A673 (cell line): ENCODE results near the gene FBXO42. TPM values are rescaled to one million over a fixed set of nuclear protein-coding genes. Genes with fewer than 3 reads are reported as not detected.
"Not testable (repeated sequence)": the region's sequence is repeated elsewhere in the genome, so short reads cannot be mapped to it uniquely, and the experiment has no call there.

Source experiments
- BruUV-seq: library from RNA; stranded (reverse); fragments of 400-500 nt; replicated peaks from 2 replicates; lab custom pipeline; 2021; lab: Mats Ljungman, UMichigan
- CTCF ChIA-PET: fragments of 300-600 bp; sonication (Branson Sonifier 250); formaldehyde crosslinking; loops from one replicate; lab custom pipeline; 2022; ENCODE audit warnings: antibody characterized with exemption; lab: Charles Lee
- POLR2A ChIA-PET: fragments of 300-600 bp; sonication (Branson Sonifier 250); formaldehyde crosslinking; loops from one replicate; lab custom pipeline; 2022; ENCODE audit warnings: antibody characterized with exemption; ENCODE audit not compliant: low non-redundant PET; lab: Charles Lee
- DNase-seq: peaks from one replicate; pipeline ENCODE4 v3.0.0-alpha.2; 2015; ENCODE audit warnings: low spot score
- H3K27ac ChIP-seq: fragments of 200-600 bp; sonication (generic); 2 replicates; pipeline ENCODE4 v1.5.1; 2016; ENCODE audit warnings: mixed run types, low read depth, mild to moderate bottlenecking, mixed read lengths, antibody characterized with exemption, low read length; ENCODE audit not compliant: poor library complexity, severe bottlenecking
- H3K27me3 ChIP-seq: fragments of 200-600 bp; sonication (generic); replicated peaks from 2 replicates; pipeline ENCODE4 v1.6.1; 2017; ENCODE audit warnings: mixed run types, low read depth, mild to moderate bottlenecking, mixed read lengths, antibody characterized with exemption, low read length; ENCODE audit not compliant: insufficient read depth, poor library complexity
- H3K36me3 ChIP-seq: fragments of 200-600 bp; sonication (generic); 2 replicates; pipeline ENCODE4 v1.6.1; 2016; ENCODE audit warnings: mixed run types, mild to moderate bottlenecking, mixed read lengths, antibody characterized with exemption, low read length; ENCODE audit not compliant: insufficient read depth, poor library complexity, severe bottlenecking
- H3K4me1 ChIP-seq: fragments of 200-600 bp; sonication (generic); 2 replicates; pipeline ENCODE4 v1.6.1; 2017; ENCODE audit warnings: mixed run types, mild to moderate bottlenecking, mixed read lengths, antibody characterized with exemption, low read length; ENCODE audit not compliant: insufficient read depth, poor library complexity, severe bottlenecking
- H3K4me3 ChIP-seq: fragments of 200-600 bp; sonication (generic); 2 replicates; pipeline ENCODE4 v1.5.1; 2016; ENCODE audit warnings: low read depth, mixed run types, mild to moderate bottlenecking, mixed read lengths, low read length; ENCODE audit not compliant: poor library complexity, severe bottlenecking
- H3K9me3 ChIP-seq: fragments of 200-600 bp; sonication (generic); 2 replicates; pipeline ENCODE4 v1.6.1; 2016; ENCODE audit warnings: mixed run types, low read depth, mild to moderate bottlenecking, mixed read lengths, antibody characterized with exemption, low read length; ENCODE audit not compliant: poor library complexity, severe bottlenecking
- CTCF ChIP-seq: fragments of 300-800, 200-600 bp; sonication (generic); conservative IDR thresholded peaks from 2 replicates; pipeline ENCODE4 v1.5.1; 2017; ENCODE audit warnings: low read depth, mild to moderate bottlenecking, antibody characterized with exemption, low read length, moderate library complexity, mixed read lengths
- EZH2 ChIP-seq: fragments of 200-600 bp; sonication (generic); IDR thresholded peaks from 2 replicates; pipeline ENCODE4 v1.6.1; 2017; ENCODE audit warnings: borderline replicate concordance, low read depth, mild to moderate bottlenecking, mixed read lengths, antibody characterized with exemption, low read length; ENCODE audit not compliant: poor library complexity, severe bottlenecking
- intact Hi-C: fragments of 100-400 bp; cut with micrococcal nuclease; formaldehyde crosslinking; loops from one replicate; pipeline ENCODE4 v1.10.0; 2022; ENCODE audit not compliant: unreplicated experiment
- total RNA-seq: library from RNA; stranded (reverse); gene quantifications from 2 replicates; pipeline ENCODE4 v1.2.3, GENCODE V29; 2021

The FBXO42 gene
- total RNA-seq, 1 experiment from 2014 or later: 19.5 TPM

DNA sequence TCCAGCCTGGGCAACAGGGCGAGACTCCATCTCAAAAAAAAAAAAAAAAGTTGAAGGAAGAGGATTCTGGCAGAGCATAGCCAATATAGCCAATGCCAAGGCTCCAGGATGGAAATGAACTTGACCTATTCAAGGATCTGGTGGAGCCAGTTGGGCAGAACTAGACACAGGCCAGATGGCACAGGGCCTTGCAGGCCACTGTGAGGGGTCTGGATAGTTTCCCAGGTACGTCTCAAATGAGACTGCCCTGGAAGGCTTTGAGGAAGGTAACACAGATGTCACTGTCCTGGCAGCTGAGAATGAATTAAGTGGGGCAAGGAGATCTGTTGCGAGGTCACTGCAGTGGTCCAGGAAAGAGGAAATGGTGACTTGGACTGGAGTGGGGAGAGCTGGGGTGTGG, 127.8 kb downstream of the FBXO42 start:
- Histone ChIP-seq H3K36me3 (no peaks in the 10 kb centered on the region), H3K4me1 (no peaks in the 10 kb centered on the region), H3K4me3 (no peak overlapping the region), H3K27ac (no peak overlapping the region), H3K27me3 (no peaks in the 10 kb centered on the region), H3K9me3 (no peaks in the 10 kb centered on the region)
- no peak for DNase-seq
- POLR2A ChIA-PET: no interaction called here
- CTCF ChIA-PET: no interaction called here
- BruUV-seq: no TSS peak
- TF ChIP-seq CTCF: no peak
- TF ChIP-seq EZH2: no peak
- intact Hi-C loops: no loop called here

DNA sequence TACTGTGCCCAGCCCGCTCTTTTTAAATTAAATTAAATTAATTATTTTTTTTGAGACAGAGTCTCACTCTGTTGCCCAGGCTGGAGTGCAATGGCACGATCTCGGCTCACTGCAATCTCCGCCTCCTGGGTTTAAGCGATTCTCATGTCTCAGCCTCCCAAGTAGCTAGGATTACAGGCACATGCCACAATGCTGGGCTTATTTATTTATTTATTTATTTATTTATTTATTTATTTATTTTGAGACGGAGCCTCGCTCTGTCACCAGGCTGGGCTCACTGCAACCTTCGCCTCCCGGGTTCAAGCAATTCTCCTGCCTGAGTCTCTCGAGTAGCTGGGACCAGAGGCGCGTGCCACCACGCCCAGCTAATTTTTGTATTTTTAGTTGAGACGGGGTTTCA, 129.6 kb downstream of the FBXO42 start:
- CTCF ChIA-PET, intact Hi-C loops, H3K36me3 ChIP-seq, BruUV-seq, DNase-seq, H3K27ac ChIP-seq, H3K4me3 ChIP-seq, H3K27me3 ChIP-seq, H3K4me1 ChIP-seq, H3K9me3 ChIP-seq: not testable (repeated sequence)
- POLR2A ChIA-PET: interaction anchor here (0.7 kb wide), 1 partner anchor 59 kb away, joined by 5 read pairs; no protein-coding TSS in a partner anchor

- Histone ChIP-seq H3K4me1 (peaks cover 4% of the 10 kb centered on the region), H3K36me3 (no peaks in the 10 kb centered on the region), H3K4me3 (no peak overlapping the region), H3K9me3 (no peaks in the 10 kb centered on the region), H3K27me3 (no peaks in the 10 kb centered on the region), H3K27ac (no peak overlapping the region)
- TF ChIP-seq CTCF (no peak), EZH2 (no peak)
- no peak for DNase-seq
- ChIA-PET CTCF (interaction anchor here (0.5 kb wide), 1 partner anchor 155 kb away, joined by 5 read pairs; no protein-coding TSS in a partner anchor), POLR2A (no interaction called here)
- no TSS peak for BruUV-seq
- intact Hi-C loops: no loop called here
Observed at GRCh38 chr1:16221499-16221898, 130.8 kb downstream of the FBXO42 start.

GRCh38 chr1:16219968-16220500, 132.2 kb downstream of the FBXO42 start:
- no peak overlapping the region for H3K27ac ChIP-seq
- H3K36me3 ChIP-seq: no peaks in the 10 kb centered on the region
- no peak for DNase-seq
- H3K27me3 ChIP-seq: no peaks in the 10 kb centered on the region
- intact Hi-C loops: no loop called here
- CTCF ChIA-PET: no interaction called here
- peaks cover 5% of the 10 kb centered on the region for H3K4me1 ChIP-seq
- POLR2A ChIA-PET: interaction anchor here (0.7 kb wide), 1 partner anchor 17 kb away, joined by 3 read pairs; no protein-coding TSS in a partner anchor
- H3K4me3 ChIP-seq: no peak overlapping the region
- BruUV-seq: no TSS peak
- H3K9me3 ChIP-seq: no peaks in the 10 kb centered on the region
- no peak for TF ChIP-seq EZH2
- no peak for TF ChIP-seq CTCF
